H1 (cell line): ENCODE results near the gene VPS26B. TPM values are rescaled to one million over a fixed set of nuclear protein-coding genes. Genes with fewer than 3 reads are reported as not detected.

ENCODE experiments used
- ATF2 ChIP-seq: IDR thresholded peaks from 2 replicates; pipeline ENCODE4 v1.6.1; 2012; ENCODE audit warnings: low read length, inconsistent platforms
- BCL11A ChIP-seq, 2 experiments: IDR thresholded peaks; one replicate each; pipeline ENCODE4 v1.6.1; 2011; ENCODE audit warnings: low read depth in 2 of 2, low read length in 2 of 2, mild to moderate bottlenecking in 2 of 2
- CEBPB ChIP-seq: IDR thresholded peaks from 2 replicates; pipeline ENCODE4 v1.6.1; 2012; ENCODE audit warnings: low read depth, low read length
- CREB1 ChIP-seq: IDR thresholded peaks from 2 replicates; pipeline ENCODE4 v1.6.1; 2012; ENCODE audit warnings: inconsistent platforms
- FOSL1 ChIP-seq: IDR thresholded peaks from 2 replicates; pipeline ENCODE4 v1.6.1; 2011; ENCODE audit warnings: mild to moderate bottlenecking, low read depth, low read length, moderate library complexity; ENCODE audit not compliant: insufficient read depth
- GTF2F1 ChIP-seq: IDR thresholded peaks from 2 replicates; pipeline ENCODE4 v1.6.1; 2012; ENCODE audit warnings: low read depth, low read length, improper control_type of control experiment, borderline replicate concordance
- HDAC2 ChIP-seq, 2 experiments: fragments of 300-600 bp in 1 of 2; sonication (generic) in 1 of 2; IDR thresholded peaks; 2 replicates each; pipeline ENCODE4 v1.6.1; 2011 to 2012; ENCODE audit warnings: low read depth in 2 of 2, low read length in 2 of 2, mild to moderate bottlenecking in 2 of 2, moderate library complexity in 2 of 2, borderline replicate concordance in 1 of 2, inconsistent platforms in 1 of 2
- HDAC6 ChIP-seq: IDR thresholded peaks from one replicate; pipeline ENCODE4 v1.7.1; 2012; ENCODE audit warnings: low read depth, mild to moderate bottlenecking, inconsistent platforms, low read length, moderate library complexity
- JUN ChIP-seq: IDR thresholded peaks from 2 replicates; pipeline ENCODE4 v1.6.1; 2011; ENCODE audit warnings: low read depth, mild to moderate bottlenecking, improper control_type of control experiment, low read length
- NRF1 ChIP-seq: IDR thresholded peaks from 2 replicates; pipeline ENCODE4 v1.6.1; 2011; ENCODE audit warnings: mild to moderate bottlenecking, low read depth, low read length, improper control_type of control experiment
- POLR2AphosphoS5 ChIP-seq: IDR thresholded peaks from 2 replicates; pipeline ENCODE4 v1.6.1; 2011; ENCODE audit warnings: low read depth, low read length
- POU5F1 ChIP-seq: IDR thresholded peaks from 2 replicates; pipeline ENCODE4 v1.6.1; 2011; ENCODE audit warnings: low read depth, mild to moderate bottlenecking, low read length, moderate library complexity
- RNF2 ChIP-seq: fragments of 200-900, 300-1000 bp; sonication (generic); IDR thresholded peaks from 2 replicates; pipeline ENCODE4 v1.7.1; 2016; ENCODE audit warnings: borderline replicate concordance, low read depth, mild to moderate bottlenecking, antibody characterized with exemption, low read length; ENCODE audit not compliant: poor library complexity, severe bottlenecking; ENCODE audit errors: missing control alignments
- SP1 ChIP-seq: IDR thresholded peaks from 2 replicates; pipeline ENCODE4 v1.6.1; 2011; ENCODE audit warnings: low read depth, low read length
- SP2 ChIP-seq: IDR thresholded peaks from 2 replicates; pipeline ENCODE4 v1.6.1; 2012; ENCODE audit warnings: mild to moderate bottlenecking, low read length, inconsistent platforms
- SUZ12 ChIP-seq: fragments of 200-600 bp; sonication (generic); IDR thresholded peaks from 2 replicates; pipeline ENCODE4 v1.6.1; 2012; ENCODE audit warnings: mild to moderate bottlenecking, inconsistent platforms, low read length, moderate library complexity, mixed read lengths
- TAF1 ChIP-seq: IDR thresholded peaks from 2 replicates; pipeline ENCODE4 v1.6.1; 2011; ENCODE audit warnings: mild to moderate bottlenecking, low read depth, low read length
- polyA plus RNA-seq, 7 experiments: library from polyadenylated mRNA; depleted of rRNA in 3 of 7; stranded (reverse) in 5 of 7; unstranded in 2 of 7; fragments of >200 nt in 5 of 7; fragments of 200-250 nt in 2 of 7; gene quantifications; 1 replicate in 5 of 7; 2 replicates in 1 of 7; 4 replicates in 1 of 7; pipeline versions ENCODE4 v1.2.1 to v1.2.3, GENCODE V29; 2011 to 2013; ENCODE audit warnings: missing spikeins in 2 of 7, mixed read lengths in 2 of 7
- total RNA-seq: library from RNA; stranded (reverse); fragmentation: NEBNext Ultra II Directional; extraction: Animal tissue kit (Norgen Biotek cat#: 25700); gene quantifications from 2 replicates; pipeline ENCODE4 v1.2.1, GENCODE V29; 2021
- TF ChIP-seq, protein P1 (sequence below): IDR thresholded peaks from 2 replicates; pipeline ENCODE4 v1.6.1; 2011; ENCODE audit warnings: low read depth, mild to moderate bottlenecking, low read length; ENCODE audit not compliant: insufficient read depth
- TF ChIP-seq, protein P2 (sequence below): IDR thresholded peaks from 2 replicates; pipeline ENCODE4 v1.6.1; 2011; ENCODE audit warnings: low read length, improper control_type of control experiment
- TF ChIP-seq, protein P3 (sequence below): IDR thresholded peaks from 2 replicates; pipeline ENCODE4 v1.6.1; 2012; ENCODE audit warnings: inconsistent platforms

The VPS26B gene
- total and polyA plus RNA-seq, 2 of the 8 experiments (the other 6 are each of a cell fraction or from before 2014, with no cell fraction given), result 18.3 to 27.0 TPM

DNA sequence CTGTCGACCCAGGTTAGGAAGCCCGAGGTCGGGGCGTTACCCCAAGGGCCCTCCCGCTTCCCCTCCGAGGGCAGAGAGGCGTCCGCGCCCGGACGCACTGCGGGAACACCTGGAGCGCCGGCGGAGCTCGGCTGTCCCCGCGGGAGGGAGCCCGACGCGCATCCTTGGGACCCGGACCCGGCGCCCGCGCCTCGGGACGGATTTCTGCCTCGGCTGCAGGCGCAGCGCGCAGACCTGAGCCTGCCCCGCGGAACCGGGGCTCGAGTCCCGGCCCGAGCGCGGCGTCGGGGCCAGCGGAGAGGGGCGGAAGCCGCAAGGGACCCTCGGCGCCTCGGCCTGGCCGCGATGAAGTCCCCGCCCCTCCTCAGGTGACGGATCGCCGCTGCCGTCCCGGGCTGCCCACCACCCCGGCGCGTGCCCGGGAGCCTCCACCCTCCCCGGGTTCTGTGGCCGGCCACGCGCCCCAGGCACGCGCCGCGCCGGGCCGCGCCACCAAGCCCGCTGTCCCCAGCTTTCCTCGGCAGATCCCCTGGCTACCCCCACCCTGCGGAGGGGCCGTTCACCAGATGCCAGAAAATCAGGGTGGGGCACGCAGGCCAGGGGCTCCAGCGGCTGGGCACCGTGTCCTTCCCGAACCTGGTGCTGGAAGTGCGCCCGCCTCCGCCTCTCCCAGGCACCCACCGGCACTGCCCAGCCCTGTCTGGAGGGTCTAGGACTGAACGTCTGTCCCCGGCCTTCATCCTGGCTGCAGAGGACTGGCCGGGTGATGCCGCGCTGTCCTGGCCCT, 52.1 kb downstream of the VPS26B start (continued):
- TF ChIP-seq, protein P1, sequence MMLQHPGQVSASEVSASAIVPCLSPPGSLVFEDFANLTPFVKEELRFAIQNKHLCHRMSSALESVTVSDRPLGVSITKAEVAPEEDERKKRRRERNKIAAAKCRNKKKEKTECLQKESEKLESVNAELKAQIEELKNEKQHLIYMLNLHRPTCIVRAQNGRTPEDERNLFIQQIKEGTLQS, result no peak
- TF ChIP-seq BCL11A (IDR thresholded peaks at IDR 0.05; ENCODE audit: low read depth in 2 of 2, low read length in 2 of 2), result no peak
- no peak for TF ChIP-seq NRF1
- TF ChIP-seq SP2, result no peak
- TF ChIP-seq, protein P2, sequence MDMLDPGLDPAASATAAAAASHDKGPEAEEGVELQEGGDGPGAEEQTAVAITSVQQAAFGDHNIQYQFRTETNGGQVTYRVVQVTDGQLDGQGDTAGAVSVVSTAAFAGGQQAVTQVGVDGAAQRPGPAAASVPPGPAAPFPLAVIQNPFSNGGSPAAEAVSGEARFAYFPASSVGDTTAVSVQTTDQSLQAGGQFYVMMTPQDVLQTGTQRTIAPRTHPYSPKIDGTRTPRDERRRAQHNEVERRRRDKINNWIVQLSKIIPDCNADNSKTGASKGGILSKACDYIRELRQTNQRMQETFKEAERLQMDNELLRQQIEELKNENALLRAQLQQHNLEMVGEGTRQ, result no peak
- TF ChIP-seq CEBPB, result no peak
- no peak for TF ChIP-seq SP1
- no peak for TF ChIP-seq JUN
- TF ChIP-seq HDAC2 (IDR thresholded peaks at IDR 0.05; ENCODE audit: borderline replicate concordance in 1 of 2, low read depth in 2 of 2, low read length in 2 of 2), result no peak
- TF ChIP-seq TAF1, result 0 out of 2 replicates have a peak, but pooled peaks have one; percentile 6
- no peak for TF ChIP-seq POLR2AphosphoS5
- no peak for TF ChIP-seq GTF2F1
- TF ChIP-seq HDAC6, result no peak
- TF ChIP-seq, protein P3, sequence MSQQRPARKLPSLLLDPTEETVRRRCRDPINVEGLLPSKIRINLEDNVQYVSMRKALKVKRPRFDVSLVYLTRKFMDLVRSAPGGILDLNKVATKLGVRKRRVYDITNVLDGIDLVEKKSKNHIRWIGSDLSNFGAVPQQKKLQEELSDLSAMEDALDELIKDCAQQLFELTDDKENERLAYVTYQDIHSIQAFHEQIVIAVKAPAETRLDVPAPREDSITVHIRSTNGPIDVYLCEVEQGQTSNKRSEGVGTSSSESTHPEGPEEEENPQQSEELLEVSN, result no peak
- TF ChIP-seq ATF2, result no peak
- TF ChIP-seq FOSL1, result no peak
- TF ChIP-seq POU5F1, result no peak
- no peak for TF ChIP-seq CREB1
- no peak for TF ChIP-seq SUZ12
- TF ChIP-seq RNF2, result no peak
